Stimulated activated CD8-positive, alpha-beta memory T cell treated with anti-CD3 and anti-CD28 coated beads, Interleukin-12 subunit alpha, Interleukin-12 subunit beta, amount 100 ng/mL, for 4 hours (primary cell): ENCODE data around the gene ZFYVE1.
A peak's percentile ranks its signal among the peaks of the same experiment; 100 is the strongest.
"Not testable (repeated sequence)": the region's sequence is repeated elsewhere in the genome, so short reads cannot be mapped to it uniquely, and the experiment has no call there.

Experiments
- DNase-seq: peaks from one replicate; pipeline ENCODE4 v3.0.0-alpha.2; 2020; ENCODE audit warnings: low read depth

The ZFYVE1 gene

GRCh38 chr14:72958548-72958947 lies 68.4 kb downstream of the ZFYVE1 start:
- no peak for DNase-seq

GRCh38 chr14:72957213-72957612 lies 69.7 kb downstream of the ZFYVE1 start:
- DNase-seq, result no peak

GRCh38 chr14:72956741-72957140 lies 70.2 kb downstream of the ZFYVE1 start:
- DNase-seq, result not testable (repeated sequence)

- DNase-seq, result no peak
Measured at GRCh38 chr14:72952171-72952570, 74.7 kb downstream of the ZFYVE1 start.

GRCh38 chr14:72948481-72949138 lies 78.3 kb downstream of the ZFYVE1 start:
- peak; percentile 17 for DNase-seq

GRCh38 chr14:72947366-72948160 lies 79.3 kb downstream of the ZFYVE1 start:
- DNase-seq, result no peak

- no peak for DNase-seq
Measured at GRCh38 chr14:72946491-72946890, 80.4 kb downstream of the ZFYVE1 start.

- no peak for DNase-seq
Measured at GRCh38 chr14:72945356-72946027, 81.4 kb downstream of the ZFYVE1 start.

- DNase-seq, result no peak
Measured at GRCh38 chr14:72943876-72944430, 83.0 kb downstream of the ZFYVE1 start.

GRCh38 chr14:72942934-72943333 lies 84.0 kb downstream of the ZFYVE1 start:
- DNase-seq, result no peak

- DNase-seq, result no peak
Measured at GRCh38 chr14:72941286-72941985, 85.5 kb downstream of the ZFYVE1 start.

- no peak for DNase-seq
Measured at GRCh38 chr14:72939630-72940029, 87.3 kb downstream of the ZFYVE1 start.

- DNase-seq, result no peak
Measured at GRCh38 chr14:72932893-72933292, 94.0 kb downstream of the ZFYVE1 start.

GRCh38 chr14:72929316-72930080 lies 97.4 kb downstream of the ZFYVE1 start:
- DNase-seq, result no peak

- no peak for DNase-seq
Measured at GRCh38 chr14:72928872-72929271, 98.0 kb downstream of the ZFYVE1 start.

GRCh38 chr14:72926292-72927028 lies 100.4 kb downstream of the ZFYVE1 start, which contains the start of gene DCAF4:
TSS of gene DCAF4 (plus strand) at chr14:72926464. CDS start at chr14:72937979, 11,515 bp downstream.
- peak; percentile 86 for DNase-seq

- no peak for DNase-seq
Measured at GRCh38 chr14:72925815-72926291, 101.1 kb downstream of the ZFYVE1 start.

GRCh38 chr14:72925171-72925759 lies 101.6 kb downstream of the ZFYVE1 start:
- DNase-seq, result no peak

- no peak for DNase-seq
Measured at GRCh38 chr14:72924337-72924736, 102.6 kb downstream of the ZFYVE1 start.

- no peak for DNase-seq
Measured at GRCh38 chr14:72921396-72921795, 105.5 kb downstream of the ZFYVE1 start.
